ENCODE measurements around the gene EXD3.

The EXD3 gene

GRCh38 chr9:137299203-137299565, 123.8 kb downstream of the EXD3 start:
- no peak overlapping the region for H3K9ac ChIP-seq (ENCODE audit: low read depth, low read length)
- H3K27ac ChIP-seq (ENCODE audit: low read depth, low read length), result no peak overlapping the region; the same call in 1 of the 2 replicates
- 5% methylated on average over 10 of the region's 10 CpGs for WGBS
- peak overlapping the region; percentile 93 for H3K4me3 ChIP-seq (ENCODE audit: low read length)
- no peaks in the 10 kb centered on the region for H3K36me3 ChIP-seq (ENCODE audit: insufficient read depth, low read length)
- no peaks in the 10 kb centered on the region for H3K9me3 ChIP-seq (ENCODE audit: insufficient read depth, low read depth, low read length)
- H3K4me1 ChIP-seq (ENCODE audit: insufficient read depth, low read length), result peaks cover 30% of the 10 kb centered on the region
- peaks cover 46% of the 10 kb centered on the region for H3K27me3 ChIP-seq (ENCODE audit: insufficient read depth, low read length)

DNA sequence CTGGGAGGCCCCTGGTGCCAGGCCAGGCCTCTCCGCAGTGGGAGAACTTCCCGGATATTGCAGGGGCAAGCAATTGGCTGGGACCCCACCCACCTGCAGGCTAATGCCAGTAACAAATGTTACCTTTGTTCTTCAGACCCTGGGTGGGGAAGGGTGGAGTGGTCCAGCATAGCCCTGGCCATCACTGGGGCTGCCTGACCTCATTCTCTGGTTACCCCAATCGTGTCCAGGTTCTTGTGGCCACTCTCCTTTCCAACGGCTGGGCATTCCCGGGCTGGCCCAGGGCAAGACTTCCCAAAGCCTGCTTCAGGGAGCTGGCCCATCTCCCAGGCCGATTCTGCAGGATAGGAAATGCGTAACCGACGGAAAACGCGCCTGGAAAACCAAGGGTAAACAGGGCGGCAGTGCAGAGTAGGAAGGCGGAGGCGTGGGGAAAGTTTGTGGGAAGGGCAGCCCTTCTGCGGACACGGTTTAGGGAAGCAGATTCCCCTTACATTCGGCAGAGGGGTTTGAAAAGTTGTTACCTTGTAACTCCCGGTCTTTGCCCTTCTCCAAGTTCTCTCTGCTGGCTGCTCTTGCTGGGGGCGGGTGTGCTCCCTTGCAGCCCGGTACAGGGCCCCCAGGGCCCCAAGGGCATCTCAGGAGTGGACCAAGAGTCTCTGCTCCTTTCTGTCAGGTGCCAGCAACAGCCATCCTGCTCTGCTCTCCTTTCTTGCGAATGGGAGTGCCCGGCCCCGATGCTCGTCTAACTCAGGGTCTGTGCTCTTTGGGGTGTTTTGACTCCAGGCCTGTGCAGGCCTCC, 124.4 kb downstream of the EXD3 start:
- Histone ChIP-seq H3K27me3 (ENCODE audit: insufficient read depth, low read length) (peaks cover 46% of the 10 kb centered on the region), H3K27ac (ENCODE audit: low read depth, low read length) (no peak overlapping the region; the same call in 1 of the 2 replicates), H3K9ac (ENCODE audit: low read depth, low read length) (no peak overlapping the region), H3K9me3 (ENCODE audit: insufficient read depth, low read depth, low read length) (no peaks in the 10 kb centered on the region), H3K36me3 (ENCODE audit: insufficient read depth, low read length) (no peaks in the 10 kb centered on the region), H3K4me3 (ENCODE audit: low read length) (peak overlapping the region; percentile 93), H3K4me1 (ENCODE audit: insufficient read depth, low read length) (peaks cover 30% of the 10 kb centered on the region)
- WGBS, result 28% methylated on average over 24 of the region's 24 CpGs

- no peaks in the 10 kb centered on the region for H3K9me3 ChIP-seq (ENCODE audit: insufficient read depth, low read depth, low read length)
- no peak overlapping the region; the same call in 1 of the 2 replicates for H3K27ac ChIP-seq (ENCODE audit: low read depth, low read length)
- H3K36me3 ChIP-seq (ENCODE audit: insufficient read depth, low read length), result no peaks in the 10 kb centered on the region
- WGBS, result 36% methylated on average over 7 of the region's 7 CpGs
- H3K27me3 ChIP-seq (ENCODE audit: insufficient read depth, low read length), result peaks cover 41% of the 10 kb centered on the region
- H3K4me3 ChIP-seq (ENCODE audit: low read length), result no peak overlapping the region
- H3K4me1 ChIP-seq (ENCODE audit: insufficient read depth, low read length), result peaks cover 25% of the 10 kb centered on the region
- H3K9ac ChIP-seq (ENCODE audit: low read depth, low read length), result no peak overlapping the region
Measured at GRCh38 chr9:137297966-137298365, 125.0 kb downstream of the EXD3 start.

DNA sequence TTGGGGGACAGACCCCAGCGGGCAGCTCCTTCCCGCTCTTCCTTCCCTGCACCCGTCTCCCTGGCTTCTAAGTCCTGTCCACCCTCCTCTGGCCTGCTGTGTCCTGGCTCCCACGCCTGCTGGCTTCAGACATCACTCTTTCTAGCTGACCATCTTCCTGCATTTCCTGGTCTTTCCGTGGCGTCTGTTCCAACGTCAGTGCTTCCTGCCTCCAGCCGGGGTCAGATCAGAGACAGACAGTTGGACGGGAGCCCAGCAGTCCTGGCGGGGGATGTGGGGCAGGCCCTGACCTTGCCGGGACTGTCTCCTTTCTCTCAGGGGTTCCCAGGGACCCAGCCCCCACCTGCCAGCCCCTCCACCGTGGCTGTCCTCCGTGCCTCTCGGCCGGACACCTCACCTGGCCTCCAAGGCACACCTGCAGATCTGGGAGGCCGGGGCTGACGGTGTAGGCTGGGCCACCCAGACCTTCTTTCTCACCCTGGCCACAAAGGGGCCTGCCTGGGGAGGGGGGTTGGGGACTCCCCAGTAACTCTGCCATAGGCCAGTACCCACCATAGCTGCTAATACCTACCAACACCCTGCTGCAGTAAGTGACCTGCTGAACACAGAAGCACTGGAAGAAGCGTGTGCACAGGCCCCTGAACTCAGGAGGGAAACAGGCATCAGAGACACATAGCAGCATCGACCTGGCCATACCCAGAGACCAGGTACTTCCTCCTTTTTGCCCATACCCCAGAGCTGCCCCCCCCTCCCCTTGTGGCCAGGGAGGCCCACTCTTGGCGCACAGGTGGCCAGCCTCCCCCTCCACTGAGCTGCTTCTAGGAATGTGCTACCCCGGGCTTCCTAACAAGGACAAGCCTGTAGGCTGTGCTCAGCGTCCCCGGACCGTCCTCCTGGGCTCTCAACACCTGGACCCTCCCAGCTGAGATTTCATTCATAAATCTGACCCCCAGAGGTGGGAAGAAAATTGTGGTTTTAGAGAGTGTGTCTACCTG, 126.0 kb downstream of the EXD3 start:
- Histone ChIP-seq H3K4me3 (ENCODE audit: low read length) (peak overlapping the region; percentile 46), H3K4me1 (ENCODE audit: insufficient read depth, low read length) (peaks cover 23% of the 10 kb centered on the region), H3K36me3 (ENCODE audit: insufficient read depth, low read length) (no peaks in the 10 kb centered on the region), H3K27ac (ENCODE audit: low read depth, low read length) (no peak overlapping the region), H3K9me3 (ENCODE audit: insufficient read depth, low read depth, low read length) (no peaks in the 10 kb centered on the region), H3K27me3 (ENCODE audit: insufficient read depth, low read length) (peaks cover 36% of the 10 kb centered on the region), H3K9ac (ENCODE audit: low read depth, low read length) (no peak overlapping the region)
- WGBS, result 62% methylated on average over 24 of the region's 24 CpGs

GRCh38 chr9:137295849-137296669, 126.9 kb downstream of the EXD3 start:
- H3K4me3 ChIP-seq (ENCODE audit: low read length), result peak overlapping the region; percentile 47
- no peak overlapping the region; the same call in 1 of the 2 replicates for H3K9ac ChIP-seq (ENCODE audit: low read depth, low read length)
- 6% methylated on average over 60 of the region's 78 CpGs for WGBS
- H3K27me3 ChIP-seq (ENCODE audit: insufficient read depth, low read length), result peaks cover 36% of the 10 kb centered on the region
- peaks cover 23% of the 10 kb centered on the region for H3K4me1 ChIP-seq (ENCODE audit: insufficient read depth, low read length)
- no peaks in the 10 kb centered on the region for H3K36me3 ChIP-seq (ENCODE audit: insufficient read depth, low read length)
- H3K27ac ChIP-seq (ENCODE audit: low read depth, low read length), result no peak overlapping the region
- H3K9me3 ChIP-seq (ENCODE audit: insufficient read depth, low read depth, low read length), result no peaks in the 10 kb centered on the region

GRCh38 chr9:137295238-137295811, 127.6 kb downstream of the EXD3 start:
- peak overlapping the region; percentile 25; the same call in 1 of the 2 replicates for H3K9ac ChIP-seq (ENCODE audit: low read depth, low read length)
- H3K27ac ChIP-seq (ENCODE audit: low read depth, low read length), result no peak overlapping the region
- H3K4me1 ChIP-seq (ENCODE audit: insufficient read depth, low read length), result peaks cover 23% of the 10 kb centered on the region
- H3K36me3 ChIP-seq (ENCODE audit: insufficient read depth, low read length), result no peaks in the 10 kb centered on the region
- peaks cover 36% of the 10 kb centered on the region for H3K27me3 ChIP-seq (ENCODE audit: insufficient read depth, low read length)
- 2% methylated on average over 76 of the region's 76 CpGs for WGBS
- H3K9me3 ChIP-seq (ENCODE audit: insufficient read depth, low read depth, low read length), result no peaks in the 10 kb centered on the region
- peak overlapping the region; percentile 47 for H3K4me3 ChIP-seq (ENCODE audit: low read length)

GRCh38 chr9:137294681-137295237, 128.2 kb downstream of the EXD3 start:
- Histone ChIP-seq H3K27ac (ENCODE audit: low read depth, low read length) (no peak overlapping the region), H3K4me3 (ENCODE audit: low read length) (peak overlapping the region; percentile 47), H3K4me1 (ENCODE audit: insufficient read depth, low read length) (peaks cover 18% of the 10 kb centered on the region), H3K27me3 (ENCODE audit: insufficient read depth, low read length) (peaks cover 33% of the 10 kb centered on the region), H3K9ac (ENCODE audit: low read depth, low read length) (peak overlapping the region; percentile 25; the same call in 1 of the 2 replicates), H3K36me3 (ENCODE audit: insufficient read depth, low read length) (no peaks in the 10 kb centered on the region), H3K9me3 (ENCODE audit: insufficient read depth, low read depth, low read length) (no peaks in the 10 kb centered on the region)
- 21% methylated on average over 35 of the region's 35 CpGs for whole genome bisulfite sequencing

- Histone ChIP-seq H3K9me3 (ENCODE audit: insufficient read depth, low read depth, low read length) (no peaks in the 10 kb centered on the region), H3K9ac (ENCODE audit: low read depth, low read length) (no peak overlapping the region), H3K27ac (ENCODE audit: low read depth, low read length) (no peak overlapping the region), H3K36me3 (ENCODE audit: insufficient read depth, low read length) (no peaks in the 10 kb centered on the region), H3K4me3 (ENCODE audit: low read length) (no peak overlapping the region), H3K27me3 (ENCODE audit: insufficient read depth, low read length) (peaks cover 32% of the 10 kb centered on the region), H3K4me1 (ENCODE audit: insufficient read depth, low read length) (peaks cover 12% of the 10 kb centered on the region)
- WGBS, result 78% methylated on average over 11 of the region's 11 CpGs
Measured at GRCh38 chr9:137294091-137294680, 128.8 kb downstream of the EXD3 start.

DNA sequence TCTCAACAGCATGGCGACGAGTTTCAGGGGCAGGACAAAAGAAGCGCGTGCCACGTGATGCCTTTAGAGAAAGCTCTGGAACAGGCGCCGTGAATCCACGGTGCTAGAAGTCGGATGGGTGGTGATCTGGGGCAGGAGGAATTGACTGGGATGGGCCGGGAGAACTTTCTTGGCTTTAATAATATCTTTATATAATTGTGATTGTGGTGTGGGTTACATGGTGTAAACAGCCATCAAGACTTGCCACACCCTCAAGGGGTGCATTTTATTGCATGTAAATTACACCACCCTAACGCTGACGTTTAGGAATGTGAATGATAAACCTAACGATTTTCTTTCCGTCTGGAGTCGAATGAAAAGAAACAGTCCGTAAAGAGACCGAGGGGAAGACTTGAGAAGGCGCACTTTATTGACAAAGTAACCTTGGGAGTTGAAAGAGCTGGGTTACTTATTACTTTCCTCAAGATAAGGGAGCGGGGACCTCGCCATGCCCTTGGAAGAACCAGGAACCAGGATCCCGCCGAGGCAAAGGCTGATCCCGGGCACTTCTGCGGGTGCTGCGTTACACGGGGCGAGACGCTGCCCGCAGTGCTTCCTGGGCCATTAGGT, 129.4 kb downstream of the EXD3 start:
- Histone ChIP-seq H3K4me1 (ENCODE audit: insufficient read depth, low read length) (peaks cover 7% of the 10 kb centered on the region), H3K9me3 (ENCODE audit: insufficient read depth, low read depth, low read length) (no peaks in the 10 kb centered on the region), H3K36me3 (ENCODE audit: insufficient read depth, low read length) (no peaks in the 10 kb centered on the region), H3K27ac (ENCODE audit: low read depth, low read length) (no peak overlapping the region), H3K9ac (ENCODE audit: low read depth, low read length) (no peak overlapping the region), H3K27me3 (ENCODE audit: insufficient read depth, low read length) (peaks cover 32% of the 10 kb centered on the region), H3K4me3 (ENCODE audit: low read length) (no peak overlapping the region)
- 93% methylated on average over 28 of the region's 29 CpGs for WGBS
